Activated T-helper 1 cell treated with Interleukin-2 at 50 U/mL for 16 hours (primary cell): ENCODE data around the gene ARPC3.
A peak's percentile ranks its signal among the peaks of the same experiment; 100 is the strongest.
"Not testable (repeated sequence)": the region's sequence is repeated elsewhere in the genome, so short reads cannot be mapped to it uniquely, and the experiment has no call there.

Experiments
- DNase-seq: peaks from one replicate; pipeline ENCODE4 v3.0.0-alpha.2; 2020; ENCODE audit warnings: low read depth

Gene ARPC3

DNA sequence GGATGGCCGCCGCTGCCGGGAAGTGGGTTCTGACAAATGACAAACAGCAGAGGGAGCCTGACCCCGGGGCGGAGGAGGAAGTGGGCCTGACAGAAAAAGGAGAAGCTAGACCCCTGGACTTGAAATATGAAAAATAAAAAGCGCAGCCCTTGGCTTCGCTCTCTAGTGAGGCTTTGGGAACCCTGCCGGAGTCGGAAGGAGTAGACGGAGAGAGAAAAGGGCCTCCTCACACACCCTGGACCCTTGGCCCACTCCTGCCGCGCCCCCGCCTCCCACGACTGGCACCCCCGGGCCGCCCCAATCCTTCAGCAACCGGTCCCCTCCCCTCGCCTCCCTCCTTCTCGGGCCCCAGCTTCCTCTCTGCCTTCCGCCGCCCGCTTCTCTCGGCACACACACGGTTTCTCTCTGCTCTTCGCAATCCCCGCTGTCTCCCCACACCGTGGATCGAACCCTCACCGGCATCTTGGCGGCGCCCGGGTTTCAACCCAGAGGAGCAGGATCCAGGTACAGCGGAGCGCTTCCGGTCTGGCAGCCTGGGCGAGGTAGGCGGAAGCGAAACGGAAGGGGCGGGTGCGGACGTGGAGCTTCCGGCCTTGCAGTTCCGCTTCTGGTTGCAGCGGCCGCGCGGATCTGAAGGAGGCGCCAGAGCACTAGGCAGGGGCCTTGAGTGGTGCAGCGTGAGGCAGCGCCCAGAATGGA lies at the start of gene ARPC3:
ARPC3 (minus strand) TSS at position 539 of the 699 bp plus-strand sequence; CDS start at position 462, 77 bp downstream.
- DNase-seq, result peak; percentile 91

DNA sequence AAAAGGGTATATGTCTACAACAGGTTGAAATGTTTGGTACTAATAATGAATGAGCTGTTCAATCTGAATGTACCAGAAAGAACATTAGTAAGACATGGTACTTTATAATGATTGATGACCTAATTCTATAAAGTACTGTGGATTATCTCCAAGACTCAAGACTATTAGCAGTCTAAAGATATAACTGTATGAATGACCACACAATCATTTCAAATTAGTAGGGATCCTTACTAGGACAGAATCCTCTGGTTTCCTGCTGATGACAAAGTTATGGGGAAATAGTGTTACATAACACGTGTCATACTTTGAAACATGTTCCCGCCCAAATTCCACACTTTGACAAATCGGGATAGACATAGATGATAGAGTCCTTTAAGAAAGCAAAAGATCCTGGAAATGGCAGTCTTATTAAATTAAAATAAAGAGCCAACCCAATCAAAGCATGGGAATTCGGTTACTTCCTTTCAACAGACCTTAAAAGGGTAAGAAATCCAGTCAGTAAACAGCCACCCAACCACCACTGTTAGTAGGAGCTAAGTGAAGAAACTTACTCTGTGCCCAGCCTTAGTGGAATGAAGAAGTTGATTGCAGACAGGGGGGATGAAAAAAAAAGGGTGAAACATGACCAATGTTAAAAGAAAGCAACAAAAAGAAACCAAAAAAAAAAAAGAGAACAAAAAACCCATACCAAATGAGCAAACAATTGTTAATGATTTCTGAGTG lies 49.0 kb upstream of the ARPC3 start:
- DNase-seq, result no peak

DNA sequence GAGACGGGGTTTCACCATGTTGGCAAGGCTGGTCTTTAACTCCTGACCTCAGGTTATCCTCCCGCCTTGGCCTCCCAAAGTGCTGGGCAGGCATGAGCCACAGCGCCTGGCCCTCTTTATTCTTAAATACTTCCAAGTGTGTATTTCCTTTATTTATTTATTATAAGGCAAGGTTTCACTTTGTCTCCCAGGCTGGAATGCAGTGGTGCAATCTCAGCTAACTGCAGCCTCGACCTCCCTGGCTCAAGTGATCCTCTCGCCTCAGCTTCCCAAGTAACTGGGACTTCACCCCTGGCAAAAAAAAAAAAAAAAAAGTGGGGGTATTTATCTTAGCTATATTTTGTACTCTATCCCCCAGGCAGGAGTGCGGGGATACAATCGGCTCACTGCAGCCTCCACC lies 25.3 kb upstream of the ARPC3 start:
- no peak for DNase-seq

DNA sequence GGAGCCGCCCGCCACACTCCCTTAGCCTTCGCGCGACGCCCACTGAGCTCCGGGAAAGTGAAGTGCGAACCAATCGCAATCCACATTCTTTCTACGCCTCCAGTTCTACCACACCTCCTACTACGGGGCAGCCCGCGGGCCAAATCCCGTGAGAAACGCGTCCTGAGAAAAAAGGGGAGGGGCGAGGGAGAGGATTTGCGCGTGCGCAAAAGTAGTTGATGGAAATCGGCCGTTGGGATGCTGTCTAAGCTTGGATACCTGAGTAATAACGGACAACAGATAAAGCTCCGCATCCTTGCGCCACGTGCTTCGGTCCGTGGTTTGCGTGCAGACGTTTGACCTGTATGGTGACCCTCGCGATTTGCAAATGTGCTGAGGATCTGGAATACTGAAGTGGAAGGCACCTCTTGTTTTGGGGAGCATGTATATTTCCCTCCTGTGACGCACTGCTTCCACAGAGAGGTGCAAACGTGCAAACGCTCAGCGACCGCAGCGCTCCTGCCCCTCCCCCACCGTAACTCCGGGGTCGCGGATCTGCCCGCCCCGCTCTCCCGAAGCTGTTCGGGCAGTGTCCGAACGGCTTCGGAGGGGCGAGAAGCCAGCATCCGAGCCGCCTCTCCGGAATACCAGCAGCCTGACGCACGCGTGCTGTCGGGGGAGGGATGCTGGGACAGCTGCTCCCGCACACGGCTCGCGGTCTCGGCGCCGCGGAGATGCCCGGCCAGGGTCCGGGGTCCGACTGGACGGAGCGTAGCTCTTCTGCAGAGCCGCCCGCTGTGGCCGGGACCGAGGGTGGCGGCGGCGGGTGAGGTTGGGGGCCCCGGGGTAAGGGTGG lies 18.3 kb upstream of the ARPC3 start, which contains the start of the genes FAM216A and GPN3:
FAM216A (plus strand) TSS at position 632 of the 835 bp plus-strand sequence; CDS start at position 663, 31 bp downstream.
GPN3 (minus strand) TSS at position 44 of the 835 bp plus-strand sequence. CDS start 54 bp downstream, outside the sequence.
- peak; percentile 89 for DNase-seq

DNA sequence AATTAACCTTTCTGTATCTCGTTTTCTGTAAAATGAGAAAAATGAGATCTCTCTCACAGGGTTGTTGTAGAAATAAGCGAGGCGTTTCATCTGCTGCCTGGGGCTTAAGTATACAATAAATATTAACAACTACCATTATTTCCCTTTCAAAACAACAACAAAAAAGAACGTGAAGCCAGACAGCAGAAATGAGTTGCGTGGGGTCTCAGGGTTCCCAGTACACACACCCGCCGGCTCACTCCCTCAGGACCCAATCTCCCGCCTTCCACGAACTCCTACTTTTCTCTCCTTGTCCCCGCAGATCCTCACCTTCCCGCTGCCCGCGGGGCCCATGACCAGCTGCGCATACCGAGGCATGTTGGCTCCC lies 17.7 kb upstream of the ARPC3 start:
- no peak for DNase-seq

DNA sequence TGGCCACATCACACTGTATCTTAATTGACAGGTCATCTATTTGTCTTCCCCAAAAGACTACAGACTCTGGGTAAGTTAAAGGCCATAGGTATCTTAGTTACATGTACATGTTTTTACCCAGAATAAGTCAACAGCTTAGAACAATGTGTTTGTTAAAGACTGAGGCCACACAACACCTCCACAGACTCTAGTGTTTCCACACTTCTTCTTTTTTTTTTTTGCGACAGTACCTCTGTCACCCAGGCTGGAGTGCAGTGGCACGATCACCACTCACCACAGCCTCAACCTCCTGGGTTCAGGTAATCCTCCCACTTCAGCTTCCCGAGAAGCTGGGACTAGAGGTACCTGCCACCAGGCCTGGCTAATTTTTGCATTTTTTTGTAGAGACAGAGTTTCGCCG lies 16.7 kb upstream of the ARPC3 start:
- DNase-seq, result no peak

DNA sequence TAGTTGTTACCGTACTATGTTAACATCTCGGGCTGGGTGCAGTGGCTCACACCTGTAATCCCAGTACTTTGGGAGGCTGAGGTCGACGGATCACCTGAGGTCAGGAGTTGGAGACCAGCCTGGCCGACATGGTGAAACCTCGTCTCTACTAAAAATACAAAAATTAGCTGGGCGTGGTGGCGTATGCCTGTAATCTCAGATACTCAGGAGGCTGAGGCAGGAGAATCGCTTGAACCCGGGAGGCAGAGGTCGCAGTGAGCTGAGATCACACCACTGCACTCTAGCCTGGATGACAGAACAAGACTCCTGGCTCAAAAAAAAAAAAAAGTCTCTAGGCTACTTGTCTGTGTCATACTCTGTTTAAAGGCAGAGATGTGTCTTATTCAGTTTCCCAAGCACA lies 15.6 kb upstream of the ARPC3 start:
- not testable (repeated sequence) for DNase-seq

DNA sequence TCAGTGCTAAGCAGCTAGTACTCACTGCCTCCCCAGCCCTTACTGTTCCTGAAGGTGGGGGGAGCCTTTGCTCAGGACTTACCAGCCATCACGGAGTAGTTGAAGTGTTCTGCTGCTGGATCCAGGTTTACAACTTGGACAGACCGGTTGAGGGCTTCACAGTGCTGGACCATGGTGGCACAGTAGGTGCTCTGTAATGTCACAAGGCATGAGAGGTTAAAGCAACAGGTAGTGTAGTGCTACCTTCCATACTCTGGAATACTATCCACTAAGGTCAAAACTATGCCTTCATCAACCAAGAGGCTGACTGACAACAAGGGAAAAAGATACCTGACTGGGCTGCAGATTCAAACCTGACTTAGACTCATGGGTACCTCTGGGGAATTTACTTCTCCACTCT lies 14.9 kb upstream of the ARPC3 start:
- DNase-seq, result no peak

DNA sequence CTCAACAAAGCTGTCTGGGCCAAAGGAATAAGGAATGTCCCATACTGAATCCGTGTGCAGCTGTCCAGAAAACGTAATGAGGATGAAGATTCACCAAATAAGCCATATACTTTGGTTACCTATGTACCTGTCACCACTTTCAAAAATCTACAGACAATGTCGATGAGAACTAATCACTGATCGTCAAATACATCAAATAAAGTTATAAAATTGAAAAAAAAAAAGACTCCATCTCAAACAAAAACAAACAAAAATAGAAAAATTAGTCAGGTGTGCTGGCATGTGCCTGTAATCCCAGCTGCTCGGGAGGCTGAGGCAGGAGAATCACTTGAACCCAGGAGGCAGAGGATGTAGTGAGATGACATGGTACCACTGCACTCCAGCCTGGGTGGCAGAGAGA lies 11.1 kb upstream of the ARPC3 start:
- not testable (repeated sequence) for DNase-seq

DNA sequence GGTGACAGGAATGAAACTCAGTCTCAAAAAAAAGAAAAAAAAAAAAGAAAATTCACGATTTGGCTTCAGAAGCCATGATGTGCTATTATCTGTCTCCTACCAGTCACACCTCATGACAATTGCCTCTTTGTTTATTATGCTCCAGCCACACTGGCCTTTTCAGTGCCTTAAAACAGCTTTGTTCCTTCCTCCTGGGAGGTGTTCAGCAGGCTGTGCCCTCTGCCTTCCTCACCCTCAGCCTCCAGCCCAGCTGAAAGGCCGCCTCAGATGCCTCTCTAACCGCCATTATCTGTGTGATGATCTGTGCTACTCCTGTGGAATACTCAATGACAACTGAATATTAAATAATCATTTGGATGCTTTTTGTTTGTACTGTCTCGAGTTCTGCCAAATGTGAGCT lies 8.6 kb upstream of the ARPC3 start:
- DNase-seq, result no peak

DNA sequence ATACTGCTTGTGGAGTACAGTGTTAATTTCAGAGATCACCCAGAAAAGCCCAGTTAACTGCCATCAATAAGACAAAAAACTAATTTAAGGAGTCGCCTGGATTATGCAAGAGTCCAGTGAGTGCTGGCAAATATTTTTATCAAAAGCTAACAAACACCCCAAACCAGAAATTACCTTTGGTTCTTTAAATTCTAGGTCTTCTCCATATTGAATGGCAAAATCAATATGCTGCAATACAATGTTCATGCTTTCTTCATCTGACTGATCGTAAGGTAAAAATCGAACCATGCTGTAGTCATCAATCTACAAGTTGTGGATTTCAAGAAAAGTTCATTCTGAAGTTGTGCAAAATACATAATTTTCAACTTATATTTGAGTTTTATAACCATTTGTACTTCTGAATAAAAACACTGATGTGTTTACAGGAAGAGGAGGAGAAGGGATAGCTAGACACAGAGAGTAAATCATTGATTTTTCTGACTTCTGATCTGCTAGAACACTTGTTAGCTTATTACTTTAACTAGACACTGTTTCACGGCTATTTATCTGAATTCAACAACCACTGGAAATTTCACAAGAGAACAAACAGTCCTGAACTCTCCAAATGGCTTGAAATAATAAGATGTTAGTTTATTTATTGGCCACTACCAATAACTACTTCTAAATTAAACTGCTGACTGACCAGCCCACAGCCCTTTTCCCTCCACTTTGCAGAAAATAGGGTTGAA lies 3.6 kb upstream of the ARPC3 start:
- no peak for DNase-seq

DNA sequence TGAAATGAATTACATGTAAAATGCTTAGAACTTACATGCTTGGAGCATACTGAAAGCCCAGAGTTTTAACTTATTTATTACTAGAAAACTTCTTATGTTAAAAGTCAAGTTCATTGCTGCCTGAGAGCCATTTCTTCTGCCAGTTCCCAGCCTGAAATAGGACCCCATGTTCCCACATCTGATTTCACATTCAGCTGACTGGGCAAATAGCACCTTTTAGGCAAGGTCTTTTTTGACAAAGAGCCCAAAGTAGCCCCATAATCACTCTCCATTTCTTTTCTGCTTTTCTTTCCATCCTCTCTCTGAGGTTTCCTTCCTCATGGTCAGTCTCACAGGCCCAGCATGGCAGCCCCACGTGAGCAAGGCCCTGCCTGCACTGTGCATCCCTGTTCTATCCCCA lies 1.1 kb upstream of the ARPC3 start:
- no peak for DNase-seq

DNA sequence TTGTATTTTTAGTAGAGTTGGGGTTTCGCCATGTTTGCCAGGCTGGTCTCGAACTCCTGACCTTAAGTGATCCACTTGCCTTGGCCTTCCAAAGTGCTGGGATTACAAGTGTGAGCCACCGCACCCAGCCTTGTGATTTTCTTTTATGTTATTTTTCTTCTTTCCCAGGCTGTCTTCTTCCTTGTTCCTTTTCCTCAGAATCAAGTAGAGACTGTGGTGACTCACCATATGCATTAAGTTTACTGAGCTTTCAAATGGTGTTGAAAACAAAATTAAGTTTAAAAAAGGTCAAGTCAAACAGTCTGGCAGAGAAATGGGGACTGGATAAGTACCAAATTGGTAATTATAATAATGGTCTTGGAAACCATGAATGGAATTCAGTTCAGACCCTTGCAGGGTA lies 5.7 kb downstream of the ARPC3 start:
- DNase-seq, result no peak

DNA sequence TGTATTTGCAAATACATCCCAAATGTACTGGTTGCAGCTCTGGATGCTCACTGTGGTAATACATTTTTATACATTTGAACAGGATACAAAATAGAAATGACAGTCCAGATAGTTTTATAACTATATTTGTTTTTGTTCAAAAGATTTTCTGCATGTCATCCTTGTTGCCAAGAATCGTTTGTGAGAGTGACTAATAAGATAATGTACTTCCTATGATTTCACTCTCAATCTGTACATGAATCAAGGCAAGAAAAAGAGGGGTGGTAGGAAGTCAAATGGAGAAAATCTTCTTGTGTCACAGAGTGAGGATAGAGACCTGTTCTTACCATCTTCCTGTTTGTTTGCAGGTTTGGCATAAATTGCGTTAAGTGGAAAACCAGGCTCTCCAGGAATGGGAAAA lies 13.9 kb downstream of the ARPC3 start:
- no peak for DNase-seq

DNA sequence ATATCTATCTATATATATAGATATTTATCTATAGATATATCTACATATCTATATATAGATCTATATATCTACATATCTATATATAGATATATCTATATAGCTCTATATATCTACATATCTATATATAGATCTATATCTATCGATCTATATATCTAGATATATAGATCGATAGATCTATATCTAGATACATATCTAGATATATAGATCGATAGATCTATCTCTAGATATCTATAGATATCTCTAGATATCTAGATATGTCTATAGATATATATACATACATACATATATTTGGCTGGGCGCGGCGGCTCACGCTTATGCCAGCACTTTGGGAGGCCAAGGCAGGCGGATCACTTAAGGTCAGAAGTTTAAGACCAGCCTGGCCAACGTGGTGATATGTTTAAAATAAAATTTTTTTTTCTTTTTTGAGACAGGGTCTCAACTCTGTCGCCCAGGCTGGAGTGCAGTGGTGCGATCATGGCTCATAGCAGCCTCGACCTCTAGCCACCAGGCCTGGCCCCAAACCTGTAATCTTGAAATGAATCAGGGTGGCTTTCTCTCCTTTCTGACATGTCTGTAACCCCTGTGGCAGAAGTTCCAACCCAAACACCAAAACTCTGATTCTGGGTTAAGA lies 18.1 kb downstream of the ARPC3 start:
- DNase-seq, result no peak

DNA sequence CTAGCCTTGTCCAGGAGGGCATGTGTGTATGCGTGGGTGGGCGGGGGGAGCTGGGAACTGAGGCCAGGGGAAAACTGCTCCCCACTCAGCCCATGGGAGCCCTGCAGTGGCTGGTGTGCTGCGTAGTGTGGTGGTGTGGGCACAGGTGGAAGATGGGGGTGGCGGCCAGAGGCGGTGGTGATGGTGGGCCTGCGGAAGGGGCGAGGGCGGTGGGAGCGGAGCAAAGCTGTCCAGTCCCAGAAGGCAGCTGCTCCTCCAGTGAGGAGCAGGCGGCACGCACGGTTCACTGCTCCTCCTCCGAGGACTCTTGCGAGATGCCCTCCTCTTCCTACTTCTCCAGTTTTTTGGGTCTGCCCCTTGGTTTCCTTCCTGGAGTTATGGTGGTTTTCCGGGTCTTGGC lies 20.5 kb downstream of the ARPC3 start:
- not testable (repeated sequence) for DNase-seq

DNA sequence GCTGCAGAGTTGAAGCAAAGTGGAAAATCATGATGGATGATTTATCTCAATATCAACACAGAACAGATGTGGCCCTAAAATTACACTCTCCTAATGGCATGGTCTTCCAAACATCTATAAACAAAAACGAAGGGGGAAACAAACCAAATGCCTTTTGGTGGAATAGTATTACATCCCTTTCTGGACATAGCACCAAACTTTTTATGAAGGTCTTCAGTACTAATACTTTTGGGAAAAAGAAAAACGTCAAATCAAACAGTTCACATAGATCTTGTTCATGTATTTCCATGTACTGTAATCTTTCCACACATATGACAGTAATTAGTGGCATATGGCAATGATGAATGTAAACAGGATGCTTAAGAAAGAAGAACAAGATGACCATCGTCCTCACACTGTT lies 23.7 kb downstream of the ARPC3 start:
- DNase-seq, result no peak

DNA sequence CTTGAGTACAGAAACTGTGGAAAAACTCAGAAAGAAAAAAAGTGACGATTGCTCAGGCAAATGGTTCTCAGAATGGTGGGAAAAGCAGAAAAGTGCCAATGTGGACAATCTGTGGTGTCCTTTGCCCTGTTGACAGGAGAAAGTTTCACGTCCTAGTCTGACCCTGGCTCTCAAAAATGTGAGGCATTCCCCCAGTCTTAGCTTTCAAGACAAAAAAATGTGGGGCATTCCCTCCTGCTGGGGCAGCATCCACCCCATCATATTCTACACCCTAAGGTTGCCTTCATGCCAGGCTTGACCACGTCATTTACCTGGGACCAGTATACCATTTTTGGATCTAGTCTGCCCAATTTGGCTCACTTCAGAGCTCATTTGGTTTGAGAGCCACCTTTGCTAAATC lies 25.9 kb downstream of the ARPC3 start:
- DNase-seq, result no peak

DNA sequence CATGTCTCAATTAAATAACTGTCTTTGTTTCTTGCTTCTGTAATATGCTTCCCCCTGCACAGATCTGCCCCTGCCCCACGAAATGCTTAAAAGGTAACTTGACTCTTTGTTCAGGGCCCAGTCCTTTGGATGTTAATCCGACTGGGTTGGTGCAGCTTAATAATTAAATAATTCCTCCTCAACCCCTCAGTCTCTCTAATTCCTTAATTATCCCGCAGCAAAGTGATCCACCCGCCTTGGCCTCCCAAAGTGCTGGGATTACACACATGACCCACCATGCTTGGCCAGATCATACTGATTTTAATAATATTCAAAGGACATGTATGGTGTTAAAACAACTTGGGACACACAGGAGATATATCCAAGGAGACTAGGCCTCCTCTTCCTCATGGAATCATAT lies 28.4 kb downstream of the ARPC3 start:
- DNase-seq, result no peak

DNA sequence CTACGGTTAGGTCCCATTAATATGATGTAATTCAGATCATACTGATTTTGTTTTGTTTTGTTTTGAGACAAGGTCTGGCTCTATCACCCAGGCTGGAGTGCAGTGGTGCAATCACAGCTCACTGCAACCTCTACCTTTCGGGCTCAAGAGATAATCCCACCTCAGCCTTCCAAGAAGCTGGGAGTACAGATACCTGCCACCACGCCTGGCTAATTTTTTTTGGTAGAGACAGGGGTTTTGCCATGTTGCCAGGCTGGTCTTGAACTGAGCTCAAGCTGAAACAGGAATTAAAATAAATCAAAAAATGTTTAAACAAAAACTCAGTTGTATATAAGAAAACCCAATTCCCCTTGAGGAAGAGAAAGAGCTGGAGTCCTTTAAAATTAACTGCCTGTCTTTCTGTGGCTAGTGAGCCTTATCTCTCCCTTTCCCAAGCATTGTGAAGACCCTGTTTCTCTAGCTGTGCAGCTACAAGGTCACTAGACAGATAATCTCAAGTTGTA lies 28.9 kb downstream of the ARPC3 start:
- no peak for DNase-seq

DNA sequence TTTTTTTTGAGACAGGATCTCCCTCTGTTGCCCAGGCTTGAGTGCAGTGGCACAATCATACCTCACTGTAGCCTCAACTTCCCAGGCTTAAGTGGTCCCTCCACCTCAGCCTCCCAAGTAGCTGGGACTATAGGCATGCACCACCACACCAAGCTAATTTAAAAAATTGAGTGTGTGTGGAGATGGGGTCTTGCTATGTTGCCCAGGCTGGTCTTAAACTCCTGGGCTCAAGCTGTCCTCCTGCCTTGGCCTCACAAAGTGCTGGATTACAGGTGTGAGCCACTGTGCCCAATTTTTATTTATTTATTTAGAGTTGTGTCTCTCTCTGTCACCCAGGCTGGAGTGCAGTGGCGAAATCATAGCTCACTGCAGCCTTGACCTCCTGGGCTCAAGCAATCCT lies 29.5 kb downstream of the ARPC3 start:
- not testable (repeated sequence) for DNase-seq
